HCT116 (cell line): ENCODE results near the gene MSLN. TPM values are rescaled to one million over a fixed set of nuclear protein-coding genes. Genes with fewer than 3 reads are reported as not detected.

Experiments used
- ATAC-seq: fragments of 200-7000 bp; cut with Tn5 transposase; 2 replicates; pipeline ENCODE4 v1.9.1; 2020; ENCODE audit warnings: mild to moderate bottlenecking, moderate library complexity
- BruUV-seq: library from RNA; stranded (reverse); fragments of 400-500 nt; replicated peaks from 2 replicates; lab custom pipeline; 2021; lab: Mats Ljungman, UMichigan
- CTCF ChIA-PET: fragments of 300-600 bp; sonication (Branson Sonifier 250); formaldehyde crosslinking; loops from one replicate; lab custom pipeline; 2021; ENCODE audit warnings: antibody characterized with exemption; lab: Charles Lee
- POLR2A ChIA-PET: fragments of 300-600, 350-600 bp; sonication (Branson Sonifier 250); formaldehyde crosslinking; loops from one replicate; lab custom pipeline; 2021; ENCODE audit warnings: antibody characterized with exemption; lab: Charles Lee
- RAD21 ChIA-PET, 2 experiments: fragments of 300-600 bp; sonication (Branson Sonifier 250); formaldehyde crosslinking; loops; one replicate each; lab custom pipeline; 2023; ENCODE audit warnings: low total read pairs in 2 of 2; ENCODE audit not compliant: uncharacterized antibody in 2 of 2, unreplicated experiment in 2 of 2, low non-redundant PET in 1 of 2; lab: Charles Lee
- DNase-seq: peaks from one replicate; pipeline ENCODE4 v3.0.0-alpha.2; 2010; ENCODE audit warnings: low read depth, low spot score
- H2AFZ ChIP-seq: fragments of 200-600 bp; shearing (Covaris generic), sonication (generic); 2 replicates; pipeline ENCODE4 v1.6.1; 2017; ENCODE audit warnings: low read depth, mixed run types, mixed read lengths, antibody characterized with exemption, low read length; ENCODE audit not compliant: poor library complexity, severe bottlenecking
- H3K27ac ChIP-seq: 2 replicates; pipeline ENCODE4 v1.5.1; 2012; ENCODE audit warnings: low read depth, low read length
- H3K27me3 ChIP-seq: fragments of 200-600 bp; sonication (generic); 2 replicates; pipeline ENCODE4 v1.6.1; 2016; ENCODE audit warnings: mixed run types, low read length, mixed read lengths; ENCODE audit not compliant: insufficient read depth
- H3K36me3 ChIP-seq, 2 experiments: fragments of 200-500 bp in 1 of 2; fragments of 200-600 bp in 1 of 2; sonication (Bioruptor generic) in 1 of 2; sonication (generic) in 1 of 2; 2 replicates each; pipeline versions ENCODE4 v1.5.1 to v1.6.1; 2014 to 2016; ENCODE audit warnings: low read length in 2 of 2, inconsistent platforms in 1 of 2, mixed read lengths in 1 of 2, mixed run types in 1 of 2; ENCODE audit not compliant: insufficient read depth in 2 of 2, control insufficient read depth in 1 of 2
- H3K4me1 ChIP-seq, 2 experiments: fragments of 200-600 bp in 1 of 2; sonication (generic) in 1 of 2; 2 replicates each; pipeline versions ENCODE4 v1.5.1 to v1.6.1; 2012 to 2017; ENCODE audit warnings: low read length in 2 of 2, inconsistent platforms in 1 of 2, mild to moderate bottlenecking in 1 of 2, mixed read lengths in 1 of 2, mixed run types in 1 of 2, moderate library complexity in 1 of 2; ENCODE audit not compliant: insufficient read depth in 2 of 2, control insufficient read depth in 1 of 2
- H3K4me2 ChIP-seq: fragments of 200-600 bp; sonication (generic); 2 replicates; pipeline ENCODE4 v1.6.1; 2017; ENCODE audit warnings: mixed run types, low read length, mixed read lengths
- H3K4me3 ChIP-seq, 2 experiments: fragments of 200-600 bp in 1 of 2; sonication (generic) in 1 of 2; replicated peaks in 1 of 2; 2 replicates each; pipeline ENCODE4 v1.5.1; 2011 to 2016; ENCODE audit warnings: low read length in 2 of 2, control low read depth in 1 of 2, low read depth in 1 of 2, mild to moderate bottlenecking in 1 of 2, mixed read lengths in 1 of 2, mixed run types in 1 of 2
- H3K79me2 ChIP-seq: fragments of 200-600 bp; sonication (generic); 2 replicates; pipeline ENCODE4 v1.6.1; 2017; ENCODE audit warnings: mild to moderate bottlenecking, mixed run types, low read length, moderate library complexity, mixed read lengths; ENCODE audit not compliant: insufficient read depth
- H3K9ac ChIP-seq: fragments of 200-600 bp; sonication (generic); 2 replicates; pipeline ENCODE4 v1.6.1; 2016; ENCODE audit warnings: low read length, mixed read lengths
- H3K9me2 ChIP-seq: fragments of 200-600 bp; sonication (generic), shearing (Covaris generic); 2 replicates; pipeline ENCODE4 v1.6.1; 2017; ENCODE audit warnings: mixed run types, mild to moderate bottlenecking, moderate library complexity; ENCODE audit not compliant: insufficient read depth
- H3K9me3 ChIP-seq, 2 experiments: fragments of 200-500 bp in 1 of 2; fragments of 200-600 bp in 1 of 2; sonication (Bioruptor generic) in 1 of 2; sonication (generic) in 1 of 2; 2 replicates each; pipeline ENCODE4 v1.6.1; 2014 to 2017; ENCODE audit warnings: low read length in 2 of 2, mixed read lengths in 2 of 2, inconsistent platforms in 1 of 2, low read depth in 1 of 2, mild to moderate bottlenecking in 1 of 2, mixed run types in 1 of 2, moderate library complexity in 1 of 2; ENCODE audit not compliant: control insufficient read depth in 1 of 2, insufficient read depth in 1 of 2
- H4K20me1 ChIP-seq: fragments of 200-600 bp; sonication (generic), shearing (Covaris generic); 2 replicates; pipeline ENCODE4 v1.6.1; 2017; ENCODE audit warnings: mixed run types, mild to moderate bottlenecking, moderate library complexity; ENCODE audit not compliant: insufficient read depth
- CBX3 ChIP-seq: IDR thresholded peaks from 2 replicates; pipeline ENCODE4 v1.6.1; 2012; ENCODE audit warnings: low read depth
- CTCF ChIP-seq, 3 experiments: fragments of 200-600 bp in 1 of 3; sonication (generic) in 1 of 3; IDR thresholded peaks in 2 of 3; conservative IDR thresholded peaks in 1 of 3; 2 replicates each; pipeline ENCODE4 v1.5.1; 2012 to 2017; ENCODE audit warnings: low read depth in 2 of 3, low read length in 2 of 3, antibody characterized with exemption in 1 of 3, borderline replicate concordance in 1 of 3, control low read depth in 1 of 3, mild to moderate bottlenecking in 1 of 3, mixed read lengths in 1 of 3, mixed run types in 1 of 3, moderate library complexity in 1 of 3; ENCODE audit not compliant: insufficient read depth in 1 of 3
- EGR1 ChIP-seq: IDR thresholded peaks from 2 replicates; pipeline ENCODE4 v1.6.1; 2012; ENCODE audit warnings: low read depth
- ELF1 ChIP-seq: IDR thresholded peaks from 2 replicates; pipeline ENCODE4 v1.6.1; 2012; ENCODE audit warnings: low read depth, borderline replicate concordance
- EZH2 ChIP-seq: fragments of 200-600 bp; sonication (generic); IDR thresholded peaks from 2 replicates; pipeline ENCODE4 v1.6.1; 2017; ENCODE audit warnings: antibody characterized with exemption, mixed run types
- MAX ChIP-seq: IDR thresholded peaks from 2 replicates; pipeline ENCODE4 v1.6.1; 2012
- POLR2A ChIP-seq: IDR thresholded peaks from 2 replicates; pipeline ENCODE4 v1.7.0; 2011; ENCODE audit warnings: borderline replicate concordance; ENCODE audit not compliant: insufficient read depth, insufficient read length; ENCODE audit errors: extremely low read depth
- POLR2AphosphoS5 ChIP-seq: IDR thresholded peaks from 2 replicates; pipeline ENCODE4 v1.6.1; 2011; ENCODE audit warnings: mild to moderate bottlenecking, low read depth, low read length, moderate library complexity
- RAD21 ChIP-seq: IDR thresholded peaks from 2 replicates; pipeline ENCODE4 v1.6.1; 2012; ENCODE audit warnings: low read depth, mild to moderate bottlenecking
- REST ChIP-seq: IDR thresholded peaks from 2 replicates; pipeline ENCODE4 v1.6.1; 2012; ENCODE audit warnings: low read depth
- TCF7L2 ChIP-seq: IDR thresholded peaks from 2 replicates; pipeline ENCODE4 v1.7.0; 2011; ENCODE audit warnings: borderline replicate concordance, inconsistent platforms; ENCODE audit not compliant: insufficient read depth, insufficient read length; ENCODE audit errors: extremely low read depth
- ZFX ChIP-seq: fragments of 450-650 bp; IDR thresholded peaks from 2 replicates; pipeline ENCODE4 v1.6.1; 2017
- ZNF274 ChIP-seq: fragments of 200-500 bp; sonication (Bioruptor generic); IDR thresholded peaks from 2 replicates; pipeline ENCODE4 v1.6.1; 2014; ENCODE audit warnings: mild to moderate bottlenecking, low read depth, low read length, inconsistent platforms
- intact Hi-C: fragments of 100-400 bp; cut with micrococcal nuclease; formaldehyde crosslinking; loops from 2 replicates; pipeline ENCODE4 v1.10.0; 2022
- total RNA-seq: library from RNA; stranded (reverse); gene quantifications from one replicate; pipeline ENCODE4 v1.2.1, GENCODE V29; 2021; ENCODE audit not compliant: unreplicated experiment
- TF ChIP-seq, protein P1 (sequence below): IDR thresholded peaks from 2 replicates; pipeline ENCODE4 v1.6.1; 2012
- TF ChIP-seq, protein P2 (sequence below): IDR thresholded peaks from 2 replicates; pipeline ENCODE4 v1.6.1; 2011; ENCODE audit warnings: mild to moderate bottlenecking, low read length, moderate library complexity; ENCODE audit not compliant: insufficient replicate concordance; ENCODE audit errors: extremely low read depth

The MSLN gene
- total RNA-seq, 1 experiment from 2014 or later, result 40.9 TPM

DNA sequence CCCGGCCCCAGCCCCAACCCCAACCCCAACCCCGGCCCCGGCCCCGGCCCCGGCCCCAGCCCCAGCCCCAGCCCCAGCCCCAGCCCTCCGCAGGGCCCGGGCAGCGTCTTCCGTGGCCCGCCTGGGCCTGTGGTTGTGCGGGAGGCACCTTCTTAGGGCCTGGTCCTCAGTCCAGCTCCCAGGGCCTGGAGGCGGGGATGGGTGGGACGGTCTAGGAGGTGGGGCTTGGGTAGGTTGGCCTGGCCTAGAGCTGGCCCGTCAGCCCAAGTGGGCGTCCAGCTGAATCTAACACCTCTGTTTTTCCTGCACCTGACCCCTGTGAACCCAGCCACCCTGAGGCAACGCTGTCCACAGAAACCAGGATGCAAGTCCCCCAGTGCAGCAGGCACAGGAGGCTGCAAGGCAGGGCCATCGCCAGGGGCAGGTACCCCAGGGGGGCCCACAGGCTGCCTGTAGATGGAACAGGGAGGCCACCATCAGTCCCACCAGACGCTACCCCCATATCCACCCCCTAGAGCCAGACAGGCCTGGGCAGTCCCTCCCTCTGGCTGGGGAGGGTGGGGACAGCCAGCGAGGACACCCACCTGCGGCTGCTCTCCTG is 8.8 kb downstream of the MSLN start:
- Histone ChIP-seq H3K4me3 (no peak overlapping the region), H3K9me3 (no peaks in the 10 kb centered on the region), H3K9ac (no peak overlapping the region), H3K27ac (no peak overlapping the region), H3K79me2 (no peaks in the 10 kb centered on the region), H2AFZ (no peak overlapping the region), H3K9me2 (no peaks in the 10 kb centered on the region), H3K36me3 (peaks cover 7 to 11% of the 10 kb centered on the region in 2 experiments; a peak in 3 of 4 replicates), H3K4me1 (peaks cover 18 to 20% of the 10 kb centered on the region in 2 experiments), H3K27me3 (no peaks in the 10 kb centered on the region), H4K20me1 (no peaks in the 10 kb centered on the region), H3K4me2 (no peak overlapping the region)
- BruUV-seq, result no TSS peak
- TF ChIP-seq MAX (no peak), EGR1 (no peak), ZFX (no peak), ELF1 (no peak), CBX3 (no peak), POLR2A (no peak), CTCF (IDR thresholded peaks at IDR 0.05 in 2 of 3, conservative IDR thresholded peaks at IDR 0.05 in 1 of 3; ENCODE audit: borderline replicate concordance in 1 of 3, insufficient read depth in 1 of 3, low read depth in 2 of 3, low read length in 2 of 3) (no peak), POLR2AphosphoS5 (no peak), ZNF274 (no peak), TCF7L2 (no peak), RAD21 (no peak), EZH2 (no peak), REST (no peak)
- TF ChIP-seq, protein P1, sequence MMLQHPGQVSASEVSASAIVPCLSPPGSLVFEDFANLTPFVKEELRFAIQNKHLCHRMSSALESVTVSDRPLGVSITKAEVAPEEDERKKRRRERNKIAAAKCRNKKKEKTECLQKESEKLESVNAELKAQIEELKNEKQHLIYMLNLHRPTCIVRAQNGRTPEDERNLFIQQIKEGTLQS, result no peak
- TF ChIP-seq, protein P2, sequence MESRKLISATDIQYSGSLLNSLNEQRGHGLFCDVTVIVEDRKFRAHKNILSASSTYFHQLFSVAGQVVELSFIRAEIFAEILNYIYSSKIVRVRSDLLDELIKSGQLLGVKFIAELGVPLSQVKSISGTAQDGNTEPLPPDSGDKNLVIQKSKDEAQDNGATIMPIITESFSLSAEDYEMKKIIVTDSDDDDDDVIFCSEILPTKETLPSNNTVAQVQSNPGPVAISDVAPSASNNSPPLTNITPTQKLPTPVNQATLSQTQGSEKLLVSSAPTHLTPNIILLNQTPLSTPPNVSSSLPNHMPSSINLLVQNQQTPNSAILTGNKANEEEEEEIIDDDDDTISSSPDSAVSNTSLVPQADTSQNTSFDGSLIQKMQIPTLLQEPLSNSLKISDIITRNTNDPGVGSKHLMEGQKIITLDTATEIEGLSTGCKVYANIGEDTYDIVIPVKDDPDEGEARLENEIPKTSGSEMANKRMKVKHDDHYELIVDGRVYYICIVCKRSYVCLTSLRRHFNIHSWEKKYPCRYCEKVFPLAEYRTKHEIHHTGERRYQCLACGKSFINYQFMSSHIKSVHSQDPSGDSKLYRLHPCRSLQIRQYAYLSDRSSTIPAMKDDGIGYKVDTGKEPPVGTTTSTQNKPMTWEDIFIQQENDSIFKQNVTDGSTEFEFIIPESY, result no peak
- ATAC-seq (no peak), DNase-seq (no peak)
- ChIA-PET POLR2A (no interaction called here), RAD21 (no interaction called here), CTCF (no interaction called here)
- intact Hi-C loops, result no loop called here
